OCI-LY1 (cell line): ENCODE data around the gene RFX1.

Experiments
- H2AFZ ChIP-seq: fragments of 200-600 bp; sonication (generic), shearing (Covaris generic); 2 replicates; pipeline ENCODE4 v1.6.0; 2014; ENCODE audit warnings: antibody characterized with exemption, mild to moderate bottlenecking, low read length
- H3F3A ChIP-seq: fragments of 200-600 bp; sonication (generic), shearing (Covaris generic); 2 replicates; pipeline ENCODE4 v1.6.0; 2014; ENCODE audit warnings: mild to moderate bottlenecking, antibody characterized with exemption, low read length, moderate library complexity; ENCODE audit not compliant: insufficient read depth
- H3K27ac ChIP-seq: fragments of 200-600 bp; sonication (generic); 2 replicates; pipeline ENCODE4 v1.5.1; 2014; ENCODE audit warnings: low read length, mixed run types, mild to moderate bottlenecking, low read depth; ENCODE audit not compliant: poor library complexity, severe bottlenecking
- H3K27me3 ChIP-seq: fragments of 200-600 bp; sonication (generic); 2 replicates; pipeline ENCODE4 v1.6.0; 2014; ENCODE audit warnings: antibody characterized with exemption, mild to moderate bottlenecking, low read length, moderate library complexity; ENCODE audit not compliant: insufficient read depth
- H3K36me3 ChIP-seq: fragments of 200-600 bp; sonication (generic); 2 replicates; pipeline ENCODE4 v1.6.1; 2014; ENCODE audit warnings: mild to moderate bottlenecking, antibody characterized with exemption, low read length, moderate library complexity, mixed read lengths; ENCODE audit not compliant: insufficient read depth
- H3K4me1 ChIP-seq: fragments of 200-600 bp; sonication (generic); 2 replicates; pipeline ENCODE4 v1.5.1; 2014; ENCODE audit warnings: mild to moderate bottlenecking, low read length, moderate library complexity; ENCODE audit not compliant: insufficient read depth, severe bottlenecking
- H3K4me2 ChIP-seq: fragments of 200-600 bp; sonication (generic), shearing (Covaris generic); 2 replicates; pipeline ENCODE4 v1.6.1; 2014; ENCODE audit warnings: low read length
- H3K4me3 ChIP-seq: fragments of 200-600 bp; sonication (generic); 2 replicates; pipeline ENCODE4 v1.5.1; 2014; ENCODE audit warnings: low read length, low read depth, mild to moderate bottlenecking, mixed read lengths; ENCODE audit not compliant: poor library complexity, severe bottlenecking
- H3K79me2 ChIP-seq: fragments of 200-600 bp; shearing (Covaris generic); 2 replicates; pipeline ENCODE4 v1.6.1; 2016; ENCODE audit warnings: mixed run types, low read length, mixed read lengths; ENCODE audit not compliant: insufficient read depth
- H3K9ac ChIP-seq: fragments of 200-600 bp; sonication (generic), shearing (Covaris generic); 2 replicates; pipeline ENCODE4 v1.6.1; 2014; ENCODE audit warnings: mild to moderate bottlenecking, low read length, mixed read lengths
- H3K9me2 ChIP-seq: fragments of 200-600 bp; sonication (generic), shearing (Covaris generic); 2 replicates; pipeline ENCODE4 v1.6.1; 2014; ENCODE audit warnings: low read depth, mild to moderate bottlenecking, low read length, mixed read lengths
- H3K9me3 ChIP-seq: fragments of 200-600 bp; shearing (Covaris generic); 2 replicates; pipeline ENCODE4 v1.6.1; 2014; ENCODE audit warnings: low read length, mixed read lengths
- H4K20me1 ChIP-seq: fragments of 200-600 bp; sonication (generic), shearing (Covaris generic); 2 replicates; pipeline ENCODE4 v1.6.0; 2016; ENCODE audit warnings: mild to moderate bottlenecking, low read length; ENCODE audit not compliant: insufficient read depth
- CTCF ChIP-seq: fragments of 200-600 bp; sonication (generic), shearing (Covaris generic); IDR thresholded peaks from 2 replicates; pipeline ENCODE4 v1.5.1; 2017; ENCODE audit warnings: mild to moderate bottlenecking, antibody characterized with exemption, low read length, moderate library complexity, mixed read lengths
- EZH2 ChIP-seq: fragments of 200-600 bp; sonication (generic), shearing (Covaris generic); IDR thresholded peaks from 2 replicates; pipeline ENCODE4 v1.8.0; 2017; ENCODE audit warnings: borderline replicate concordance, mixed run types, mild to moderate bottlenecking, antibody characterized with exemption, low read length, moderate library complexity, mixed read lengths

Gene RFX1

DNA sequence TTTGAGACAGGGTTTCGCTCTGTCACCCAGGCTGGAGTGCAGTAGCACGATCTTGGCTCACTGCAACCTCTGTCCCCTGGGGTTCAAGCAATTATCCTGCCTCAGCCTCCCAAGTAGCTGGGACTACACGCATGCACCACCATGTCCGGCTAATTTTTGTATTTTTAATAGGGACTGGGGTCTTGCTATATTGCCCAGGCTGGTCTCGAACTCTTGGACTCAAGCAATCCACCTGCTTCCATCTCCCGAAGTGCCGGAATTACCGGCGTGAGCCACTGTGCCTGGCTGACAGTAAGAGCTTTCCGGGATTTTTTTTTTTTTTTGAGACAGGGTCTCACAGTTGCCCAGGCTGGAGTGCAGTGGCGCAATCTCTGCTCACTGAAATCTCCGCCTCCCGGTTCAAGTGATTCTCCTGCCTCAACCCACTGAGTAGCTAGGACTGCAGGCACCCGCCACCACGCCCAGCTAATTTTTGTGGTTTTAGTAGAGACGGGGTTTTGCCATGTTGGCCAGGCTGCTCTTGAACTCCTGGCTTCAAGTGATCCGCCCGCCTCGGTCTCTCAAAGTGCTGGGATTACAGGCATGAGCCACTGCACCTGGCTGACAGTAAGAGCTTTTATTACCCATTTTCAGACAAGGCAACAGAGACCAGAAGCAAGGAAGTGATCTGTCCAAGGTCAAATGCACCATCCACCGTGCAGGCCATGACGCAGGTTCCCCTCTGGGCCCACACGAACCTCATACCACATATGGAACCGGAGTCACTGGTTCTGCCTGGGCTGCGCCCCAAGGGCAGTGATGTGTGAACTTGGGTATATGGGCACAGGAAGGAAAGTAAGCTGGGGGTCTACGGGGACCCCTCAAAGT, 21.0 kb downstream of the RFX1 start:
- Histone ChIP-seq H3K4me1 (peaks cover 40% of the 10 kb centered on the region), H3K9ac (no peak overlapping the region; the same call in 1 of the 2 replicates)

GRCh38 chr19:13984186-13984585, 21.9 kb downstream of the RFX1 start:
- TF ChIP-seq EZH2: no peak
- TF ChIP-seq CTCF: no peak
- no peaks in the 10 kb centered on the region for H3K9me3 ChIP-seq
- H3K36me3 ChIP-seq: peaks cover 3% of the 10 kb centered on the region; the same call in 1 of the 2 replicates
- no peaks in the 10 kb centered on the region; the same call in 1 of the 2 replicates for H3F3A ChIP-seq
- no peak overlapping the region for H2AFZ ChIP-seq
- peaks cover 15% of the 10 kb centered on the region; the same call in 1 of the 2 replicates for H3K27me3 ChIP-seq
- H4K20me1 ChIP-seq: no peaks in the 10 kb centered on the region
- H3K79me2 ChIP-seq: no peaks in the 10 kb centered on the region
- H3K9me2 ChIP-seq: no peaks in the 10 kb centered on the region
- H3K4me2 ChIP-seq: no peak overlapping the region
- peaks cover 46% of the 10 kb centered on the region for H3K4me1 ChIP-seq
- H3K9ac ChIP-seq: no peak overlapping the region
- H3K27ac ChIP-seq: no peak overlapping the region
- no peak overlapping the region for H3K4me3 ChIP-seq

More for the DNA sequence above, 21.0 kb downstream of the RFX1 start:
- H3K4me3 ChIP-seq: no peak overlapping the region
- no peaks in the 10 kb centered on the region for H3K9me2 ChIP-seq
- peaks cover 3% of the 10 kb centered on the region; the same call in 1 of the 2 replicates for H3K36me3 ChIP-seq
- peak overlapping the region; percentile 69; the same call in 1 of the 2 replicates for H3K4me2 ChIP-seq
- H3K27me3 ChIP-seq: peaks cover 7% of the 10 kb centered on the region; the same call in 1 of the 2 replicates
- no peaks in the 10 kb centered on the region for H3K79me2 ChIP-seq
- TF ChIP-seq EZH2 (no peak), CTCF (no peak)
- no peak overlapping the region for H2AFZ ChIP-seq
- H3K27ac ChIP-seq: peak overlapping the region; percentile 86
- no peaks in the 10 kb centered on the region for H4K20me1 ChIP-seq
- H3K9me3 ChIP-seq: no peaks in the 10 kb centered on the region
- H3F3A ChIP-seq: no peaks in the 10 kb centered on the region; the same call in 1 of the 2 replicates

- no peaks in the 10 kb centered on the region; the same call in 1 of the 2 replicates for H3F3A ChIP-seq
- H3K9me2 ChIP-seq: no peaks in the 10 kb centered on the region
- peaks cover 3% of the 10 kb centered on the region; the same call in 1 of the 2 replicates for H3K36me3 ChIP-seq
- H2AFZ ChIP-seq: no peak overlapping the region
- no peak for TF ChIP-seq CTCF
- no peak for TF ChIP-seq EZH2
- H3K79me2 ChIP-seq: no peaks in the 10 kb centered on the region
- no peak overlapping the region for H3K4me3 ChIP-seq
- peaks cover 49% of the 10 kb centered on the region for H3K4me1 ChIP-seq
- H3K9me3 ChIP-seq: no peaks in the 10 kb centered on the region
- no peak overlapping the region for H3K9ac ChIP-seq
- H3K27me3 ChIP-seq: peaks cover 18% of the 10 kb centered on the region; the same call in 1 of the 2 replicates
- H3K4me2 ChIP-seq: no peak overlapping the region
- no peak overlapping the region for H3K27ac ChIP-seq
- H4K20me1 ChIP-seq: no peaks in the 10 kb centered on the region
Measured at GRCh38 chr19:13983213-13983889, 22.8 kb downstream of the RFX1 start.
